Epithelial cell of proximal tubule (primary cell): ENCODE results near the gene DR1. TPM values are rescaled to one million over a fixed set of nuclear protein-coding genes. Genes with fewer than 3 reads are reported as not detected.
"Not testable (repeated sequence)": the region's sequence is repeated elsewhere in the genome, so short reads cannot be mapped to it uniquely, and the experiment has no call there.

Experiments used
- DNase-seq: peaks from one replicate; pipeline ENCODE4 v3.0.0-alpha.2; 2011; ENCODE audit warnings: low read depth
- H3K4me3 ChIP-seq: 2 replicates; pipeline ENCODE4 v1.5.1; 2011; ENCODE audit warnings: low read depth, mild to moderate bottlenecking, low read length
- total RNA-seq: library from RNA; depleted of rRNA; stranded (reverse); fragments of >200 nt; gene quantifications from 2 replicates; pipeline ENCODE4 v1.2.3, GENCODE V29; 2015
- TF ChIP-seq, protein P1 (sequence below): conservative IDR thresholded peaks from 2 replicates; pipeline ENCODE4 v1.5.1; 2012; ENCODE audit warnings: low read depth, mild to moderate bottlenecking, low read length

Gene DR1
- total RNA-seq, 1 donor from 2014 or later, result 34.9 TPM

DNA sequence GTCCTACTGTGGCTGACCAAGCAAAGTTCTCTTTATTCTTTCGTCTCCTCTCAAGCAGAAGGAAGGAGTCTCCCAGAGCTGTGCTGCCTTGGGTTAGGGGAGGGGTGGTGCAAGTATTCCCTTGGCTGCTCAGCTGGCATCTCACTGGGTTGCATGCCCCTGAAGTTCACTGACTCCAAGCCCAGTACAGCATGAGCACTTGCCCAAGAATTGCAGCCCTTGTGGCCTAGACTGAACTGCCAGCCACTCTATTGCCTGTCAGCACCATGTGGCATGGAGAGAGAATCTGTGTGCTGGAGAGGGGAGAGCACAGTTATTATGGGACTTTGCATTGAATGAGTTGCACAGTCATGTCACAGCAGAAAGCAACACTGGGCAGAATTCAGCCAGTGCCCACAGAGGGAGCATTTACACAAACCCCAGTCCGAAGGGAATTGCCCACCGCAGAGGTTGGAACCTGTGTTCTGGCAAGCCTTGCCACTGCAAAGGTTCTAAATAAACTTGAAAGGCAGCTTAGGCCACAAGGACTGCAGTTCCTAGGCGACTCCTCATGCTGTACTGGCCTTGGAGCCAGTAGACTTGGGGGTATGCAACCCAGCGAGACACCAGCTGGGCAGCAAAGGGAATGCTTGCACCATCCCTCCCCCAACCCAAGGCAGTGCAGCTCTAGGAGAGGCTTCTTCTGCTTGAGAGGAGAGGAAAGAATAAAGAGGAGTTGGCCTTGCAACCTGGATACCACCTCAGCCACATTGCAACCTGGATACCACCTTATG is 28.8 kb downstream of the DR1 start:
- H3K4me3 ChIP-seq, result no peak overlapping the region
- DNase-seq, result peak; percentile 58
- TF ChIP-seq, protein P1, sequence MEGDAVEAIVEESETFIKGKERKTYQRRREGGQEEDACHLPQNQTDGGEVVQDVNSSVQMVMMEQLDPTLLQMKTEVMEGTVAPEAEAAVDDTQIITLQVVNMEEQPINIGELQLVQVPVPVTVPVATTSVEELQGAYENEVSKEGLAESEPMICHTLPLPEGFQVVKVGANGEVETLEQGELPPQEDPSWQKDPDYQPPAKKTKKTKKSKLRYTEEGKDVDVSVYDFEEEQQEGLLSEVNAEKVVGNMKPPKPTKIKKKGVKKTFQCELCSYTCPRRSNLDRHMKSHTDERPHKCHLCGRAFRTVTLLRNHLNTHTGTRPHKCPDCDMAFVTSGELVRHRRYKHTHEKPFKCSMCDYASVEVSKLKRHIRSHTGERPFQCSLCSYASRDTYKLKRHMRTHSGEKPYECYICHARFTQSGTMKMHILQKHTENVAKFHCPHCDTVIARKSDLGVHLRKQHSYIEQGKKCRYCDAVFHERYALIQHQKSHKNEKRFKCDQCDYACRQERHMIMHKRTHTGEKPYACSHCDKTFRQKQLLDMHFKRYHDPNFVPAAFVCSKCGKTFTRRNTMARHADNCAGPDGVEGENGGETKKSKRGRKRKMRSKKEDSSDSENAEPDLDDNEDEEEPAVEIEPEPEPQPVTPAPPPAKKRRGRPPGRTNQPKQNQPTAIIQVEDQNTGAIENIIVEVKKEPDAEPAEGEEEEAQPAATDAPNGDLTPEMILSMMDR, result no peak

DNA sequence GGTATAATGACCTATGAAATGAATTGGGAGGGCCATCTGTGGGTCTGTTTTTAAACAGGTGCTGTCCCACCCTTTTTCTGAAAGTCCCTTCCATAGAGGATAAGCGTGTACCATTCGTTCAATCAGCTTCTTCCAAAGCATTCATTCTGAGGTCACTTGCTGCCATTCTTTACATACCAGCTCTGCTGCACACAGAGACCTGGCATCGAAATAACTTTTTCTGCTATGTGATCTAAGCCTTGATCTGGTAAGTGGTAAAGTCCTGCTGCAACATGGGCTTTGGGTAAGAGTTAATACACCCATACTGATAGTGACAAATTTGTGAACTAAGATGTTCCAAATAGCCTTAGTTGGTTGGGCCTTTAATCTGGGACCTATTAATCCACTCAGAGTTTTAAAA is 38.9 kb downstream of the DR1 start:
- no peak for DNase-seq
- no peak overlapping the region for H3K4me3 ChIP-seq
- TF ChIP-seq, protein P1, result no peak

DNA sequence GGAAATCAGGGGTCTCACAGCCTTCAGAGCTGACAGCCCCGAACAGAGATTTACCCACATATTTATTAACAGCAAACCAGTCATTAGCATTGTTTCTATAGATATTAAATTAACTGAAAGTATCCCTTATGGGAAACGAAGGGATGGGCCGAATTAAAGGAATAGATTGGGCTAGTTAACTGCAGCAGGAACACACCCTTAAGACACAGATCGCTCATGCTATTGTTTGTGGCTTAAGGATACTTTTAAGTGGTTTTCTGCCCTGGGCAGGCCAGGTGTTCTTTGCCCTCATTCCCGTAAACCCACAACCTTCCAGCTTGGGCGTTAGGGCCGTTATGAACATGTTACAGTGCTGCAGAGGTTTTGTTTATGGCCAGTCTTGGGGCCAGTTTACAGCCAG is 40.6 kb downstream of the DR1 start:
- not testable (repeated sequence) for DNase-seq, H3K4me3 ChIP-seq

DNA sequence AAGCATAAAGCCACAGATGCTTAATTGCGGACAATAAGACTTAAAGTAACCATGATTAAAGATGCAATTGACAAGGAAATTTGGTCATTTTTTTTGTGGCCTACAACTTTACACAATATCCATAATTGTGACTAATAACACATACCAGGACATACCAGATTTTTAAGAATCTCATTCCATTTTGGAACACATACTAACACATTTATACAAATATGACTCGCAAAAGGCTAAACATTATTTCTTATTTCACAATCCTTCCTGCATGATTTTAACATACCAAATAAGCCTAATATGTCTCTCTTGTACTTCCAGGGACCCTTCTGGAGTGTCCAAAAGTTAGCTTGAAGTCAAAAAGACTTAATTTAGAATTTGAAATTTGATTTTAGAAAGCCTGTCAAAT is 48.8 kb downstream of the DR1 start:
- TF ChIP-seq, protein P1, result no peak
- DNase-seq, result no peak
- no peak overlapping the region for H3K4me3 ChIP-seq

DNA sequence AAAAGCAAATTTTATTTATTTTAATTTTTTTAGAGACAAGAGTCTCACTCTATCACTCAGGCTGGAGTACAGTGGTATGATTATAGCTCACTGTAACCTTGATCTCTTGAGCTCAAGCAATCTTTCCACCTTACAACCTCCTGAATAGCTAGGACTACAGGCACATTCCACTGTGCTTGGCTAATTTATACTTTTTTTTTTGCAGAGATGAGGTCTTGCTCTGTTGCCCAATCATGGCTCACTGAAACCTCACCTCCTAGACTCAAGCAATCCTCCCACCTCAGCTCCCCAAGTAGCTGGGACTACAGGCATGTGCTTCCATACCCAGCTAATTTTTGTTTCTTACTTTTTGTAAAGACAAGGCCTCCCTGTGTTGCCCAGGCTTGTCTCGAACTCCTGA is 49.5 kb downstream of the DR1 start:
- no peak for DNase-seq
- TF ChIP-seq, protein P1, result no peak
- no peak overlapping the region for H3K4me3 ChIP-seq

DNA sequence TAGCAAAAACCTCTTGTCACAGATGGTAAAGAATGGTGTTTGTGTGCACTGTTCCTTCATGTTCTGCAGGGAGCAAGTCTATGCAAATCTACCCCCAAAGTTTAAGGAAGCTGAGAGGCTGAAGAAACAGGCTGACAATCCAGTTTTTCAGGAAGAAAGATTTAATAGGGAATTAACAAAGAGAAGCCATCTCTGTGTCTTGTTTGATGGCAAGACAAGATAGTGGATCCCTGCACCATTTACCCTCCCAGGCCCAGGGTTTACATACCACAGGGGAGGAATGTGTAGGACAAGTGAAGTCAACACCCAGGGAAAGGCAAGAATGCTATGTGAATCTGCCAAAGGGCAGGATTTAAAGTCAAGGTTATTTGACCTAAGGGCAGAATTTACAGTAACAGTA is 54.1 kb downstream of the DR1 start:
- TF ChIP-seq, protein P1, result no peak
- no peak for DNase-seq
- no peak overlapping the region for H3K4me3 ChIP-seq

DNA sequence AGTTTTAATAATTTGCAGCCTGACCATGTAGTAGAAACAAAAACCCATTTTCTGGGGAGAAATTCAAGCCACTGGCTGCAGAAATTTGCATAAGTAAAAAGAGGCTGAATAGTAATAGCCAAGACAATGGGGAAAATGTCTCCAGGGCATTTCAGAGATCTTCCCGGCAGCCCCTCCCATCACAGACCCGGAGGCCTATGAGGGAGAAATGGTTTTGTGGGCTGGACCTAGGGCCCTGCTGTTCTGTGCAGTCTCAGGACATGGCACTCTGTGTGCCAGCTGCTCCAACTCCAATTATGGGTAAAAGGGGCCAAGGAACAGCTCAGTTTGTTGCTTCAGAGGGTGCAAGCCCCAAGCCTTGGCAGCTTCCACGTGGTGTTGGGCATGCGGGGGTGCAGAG is 62.5 kb downstream of the DR1 start:
- no peak overlapping the region for H3K4me3 ChIP-seq
- TF ChIP-seq, protein P1, result no peak
- no peak for DNase-seq

DNA sequence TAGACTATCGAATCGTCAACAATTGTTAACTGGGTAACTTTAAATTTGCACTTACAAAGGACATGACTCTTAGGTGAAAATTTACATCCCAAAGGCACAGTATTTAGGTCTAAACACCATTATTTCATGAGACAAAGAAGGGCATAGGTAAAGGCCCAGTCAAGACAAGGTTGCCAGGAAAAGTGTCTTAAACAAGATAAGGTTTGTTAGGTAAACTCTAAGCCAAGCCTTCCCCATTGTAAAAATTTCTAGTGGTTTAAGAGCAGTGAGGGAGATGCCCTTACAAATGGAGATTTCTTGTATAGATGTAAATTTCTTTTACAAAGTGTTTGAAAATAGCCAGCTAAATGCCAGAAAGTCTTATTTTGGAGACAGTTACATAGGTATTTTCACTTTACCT is 65.3 kb downstream of the DR1 start:
- no peak for DNase-seq
- H3K4me3 ChIP-seq, result no peak overlapping the region
- TF ChIP-seq, protein P1, result no peak
